Measurements from ENCODE around the gene RPS6KA2.

Gene RPS6KA2

DNA sequence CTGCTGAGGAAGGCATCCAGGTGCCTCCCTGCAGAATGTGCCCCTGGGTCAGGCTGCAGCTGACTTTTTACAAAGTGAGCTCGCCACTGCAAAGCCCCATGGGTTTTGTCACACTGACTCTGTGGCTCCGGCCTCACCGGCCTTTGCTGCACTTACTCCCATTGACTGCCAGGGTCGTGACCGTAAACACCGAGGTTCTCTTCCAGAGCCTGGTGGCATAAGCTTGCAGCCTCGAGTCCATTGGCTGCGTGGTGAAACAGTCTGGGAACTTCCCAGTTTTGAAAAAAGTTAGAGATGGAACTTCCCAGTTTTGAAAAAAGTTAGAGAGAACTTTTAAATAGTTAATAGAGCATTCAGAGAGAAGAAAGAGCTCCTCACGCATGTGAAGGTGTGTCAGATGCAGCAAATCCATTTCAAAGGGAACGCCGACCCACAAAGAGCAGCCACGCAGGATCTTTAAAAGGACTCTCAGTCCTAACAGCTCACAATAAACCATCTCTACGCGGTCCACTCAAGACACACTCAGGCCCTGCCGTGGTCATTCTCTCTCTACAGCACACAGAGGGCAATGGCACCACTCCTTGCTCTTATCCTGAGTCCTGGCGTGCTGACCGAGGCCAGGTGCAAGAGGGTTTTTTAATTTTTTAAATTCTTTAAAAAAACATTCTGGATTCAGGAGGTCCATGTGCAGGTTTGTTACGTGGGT lies 53.4 kb downstream of the RPS6KA2 start:
- no peak for DNase-seq (ENCODE audit: low read depth)

DNA sequence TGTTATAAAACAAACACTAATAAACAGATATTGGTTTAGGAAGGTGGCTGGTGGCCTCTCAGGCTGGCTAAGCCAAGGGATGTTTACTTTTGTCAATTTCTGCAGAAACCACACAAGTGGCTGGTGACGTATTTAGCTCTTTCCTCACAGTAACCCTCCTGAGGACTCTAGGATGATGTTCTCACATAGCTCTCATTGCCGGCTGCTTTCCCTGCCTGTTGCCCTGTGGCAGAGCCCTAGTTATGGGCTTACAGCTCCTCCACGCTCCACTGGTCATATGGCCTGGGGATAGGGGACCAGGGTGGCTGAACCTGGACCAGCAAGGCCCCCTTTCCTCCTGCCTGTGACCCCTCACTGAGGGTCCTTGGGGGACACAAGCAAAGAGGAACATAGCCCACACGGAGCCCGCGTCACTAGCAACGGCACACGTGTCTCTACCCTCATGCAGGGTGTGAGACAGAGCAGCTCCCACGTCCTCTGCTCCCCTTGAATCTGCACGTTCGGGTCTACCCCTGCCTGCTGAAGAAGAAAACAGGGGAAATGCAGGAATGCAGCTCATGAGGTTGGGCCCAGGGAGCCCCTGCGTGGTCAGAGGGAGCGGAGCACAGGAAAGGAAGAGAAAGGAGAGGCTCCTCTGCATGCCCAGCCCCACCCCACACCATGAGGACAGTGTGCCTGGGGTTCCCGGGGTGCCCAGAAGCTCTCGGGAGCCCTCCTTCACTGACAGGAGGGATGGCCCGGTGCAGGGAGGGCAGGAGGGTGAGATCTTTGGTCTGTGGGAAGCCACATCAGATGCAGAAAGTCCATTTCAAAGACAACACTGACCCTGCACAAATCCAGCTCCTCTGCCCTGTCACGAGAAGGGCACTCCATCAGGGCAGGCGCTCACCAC lies 54.4 kb downstream of the RPS6KA2 start:
- no peak for DNase-seq (ENCODE audit: low read depth)

DNA sequence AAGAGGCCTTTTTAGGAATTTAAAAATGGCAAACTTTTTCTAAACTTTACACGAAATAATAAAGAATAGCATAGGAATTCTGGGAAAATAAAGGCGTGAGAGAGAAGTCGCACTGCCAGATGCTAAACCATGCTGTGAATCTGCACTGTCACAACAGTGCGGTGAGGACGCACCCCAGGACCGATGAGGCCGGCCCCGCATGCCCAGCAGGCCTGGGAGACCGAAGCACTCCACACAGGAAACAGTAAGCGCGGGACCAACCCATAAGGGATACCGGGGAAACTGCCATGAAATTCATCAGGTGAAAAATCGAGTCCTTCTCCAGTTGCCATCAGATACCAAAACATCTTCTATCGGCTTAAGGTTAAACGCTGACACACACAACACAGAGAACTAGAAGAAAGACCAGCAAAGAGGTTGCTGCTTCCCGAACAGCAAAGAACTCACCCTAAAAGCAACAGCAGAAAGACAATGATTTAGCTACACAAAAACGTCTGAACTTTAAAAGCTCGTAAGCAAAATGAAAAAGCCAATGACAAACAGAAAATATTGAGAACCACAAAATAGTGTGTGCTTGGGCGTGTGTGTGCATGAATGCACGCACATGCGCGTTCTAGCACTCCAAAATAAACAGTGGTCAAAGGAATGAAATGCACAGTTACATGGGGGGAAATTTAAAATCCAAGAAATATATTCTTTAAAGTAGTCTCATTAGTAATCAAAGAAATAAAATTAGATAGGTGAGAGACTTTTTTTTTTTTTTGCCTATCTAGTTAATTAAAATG lies 55.9 kb downstream of the RPS6KA2 start:
- DNase-seq (ENCODE audit: low read depth) = no peak

DNA sequence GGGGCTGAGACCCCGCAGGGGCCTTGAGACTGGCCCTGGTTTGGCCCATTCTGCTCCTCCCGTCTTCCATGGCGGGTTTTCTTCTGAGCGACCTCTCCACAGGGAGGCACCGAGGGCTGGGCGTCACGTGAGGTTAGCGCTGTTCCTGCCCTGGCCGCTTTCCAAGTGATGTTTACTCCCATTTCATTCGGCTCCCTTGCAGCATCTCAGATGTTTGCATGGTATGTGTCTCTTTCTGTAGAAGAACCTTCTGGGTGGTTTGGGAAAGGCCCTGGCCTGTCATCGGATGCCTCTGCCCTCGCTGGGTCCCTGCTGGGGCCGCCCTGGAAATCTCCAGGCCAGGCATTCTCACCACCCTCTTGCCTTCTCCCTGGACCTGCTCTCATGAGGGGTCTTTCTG lies 57.8 kb downstream of the RPS6KA2 start:
- no peak for DNase-seq (ENCODE audit: low read depth)

- DNase-seq (ENCODE audit: low read depth) = no peak
Measured at GRCh38 chr6:166567813-166568212, 59.2 kb downstream of the RPS6KA2 start.

GRCh38 chr6:166567107-166567506 lies 59.9 kb downstream of the RPS6KA2 start:
- no peak for DNase-seq (ENCODE audit: low read depth)

GRCh38 chr6:166566026-166567011 lies 60.7 kb downstream of the RPS6KA2 start:
- no peak for DNase-seq (ENCODE audit: low read depth)

GRCh38 chr6:166565084-166565967 lies 61.7 kb downstream of the RPS6KA2 start:
- DNase-seq (ENCODE audit: low read depth) = no peak

- DNase-seq (ENCODE audit: low read depth) = no peak
Measured at GRCh38 chr6:166563805-166564204, 63.2 kb downstream of the RPS6KA2 start.

DNA sequence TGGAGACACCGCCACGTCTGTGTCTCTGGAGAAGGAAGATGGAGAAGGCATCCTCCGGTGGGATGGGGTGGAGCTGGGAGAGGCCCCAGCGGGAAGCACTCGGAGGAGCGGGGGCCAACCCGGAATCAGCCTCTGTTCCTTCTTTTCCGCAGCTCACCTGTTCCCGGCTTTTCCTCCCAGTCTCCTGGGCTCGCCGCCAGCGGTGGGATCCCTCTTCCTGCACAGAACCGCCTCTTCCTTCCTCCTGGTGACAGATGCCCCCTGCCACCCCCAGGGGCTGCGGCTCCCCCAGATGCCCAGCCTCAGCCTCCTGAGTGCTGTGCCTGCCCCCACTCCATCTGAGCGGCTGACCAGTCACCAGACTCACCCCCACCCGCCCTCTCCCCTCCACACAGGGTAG lies 63.9 kb downstream of the RPS6KA2 start:
- DNase-seq (ENCODE audit: low read depth) = no peak

- no peak for DNase-seq (ENCODE audit: low read depth)
Measured at GRCh38 chr6:166562726-166563125, 64.3 kb downstream of the RPS6KA2 start.

- no peak for DNase-seq (ENCODE audit: low read depth)
Measured at GRCh38 chr6:166561771-166562359, 65.2 kb downstream of the RPS6KA2 start.

DNA sequence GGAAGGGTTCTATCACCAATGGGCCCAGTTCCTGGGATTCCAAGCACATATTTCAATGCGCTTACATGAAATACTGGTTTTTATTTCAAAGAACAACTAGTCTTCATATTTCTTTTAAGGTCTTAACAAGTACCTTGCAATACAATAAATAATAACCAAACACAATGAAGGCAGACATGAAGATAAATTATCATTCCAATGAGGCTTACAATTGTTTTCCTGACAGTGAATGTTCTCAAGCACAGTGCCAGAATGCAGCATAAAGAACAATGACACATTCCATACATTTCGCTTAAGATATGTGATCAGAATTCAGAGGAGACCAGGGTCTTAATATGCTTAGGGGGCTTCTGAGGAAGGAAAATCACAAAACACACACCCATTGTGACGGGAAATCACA lies 66.8 kb downstream of the RPS6KA2 start:
- no peak for DNase-seq (ENCODE audit: low read depth)

DNA sequence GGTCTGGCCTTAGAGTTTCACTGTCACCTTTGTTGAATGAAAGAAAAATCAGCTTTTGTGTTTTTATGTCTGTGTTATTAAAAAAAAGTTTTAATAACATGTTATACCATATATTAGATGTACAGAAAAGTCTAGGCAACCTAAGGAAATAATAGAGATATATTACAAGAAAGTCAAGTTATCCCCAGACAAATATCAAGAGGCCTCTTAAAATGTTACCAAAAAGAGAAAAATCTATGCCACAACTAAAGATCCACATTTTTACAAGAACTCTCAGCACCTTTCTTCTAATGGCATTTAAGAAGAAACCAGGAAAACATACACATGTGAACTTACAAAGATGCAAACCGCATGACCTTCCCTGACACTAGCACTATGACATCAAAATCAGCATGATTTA lies 67.4 kb downstream of the RPS6KA2 start:
- no peak for DNase-seq (ENCODE audit: low read depth)

GRCh38 chr6:166559211-166559610 lies 67.8 kb downstream of the RPS6KA2 start:
- DNase-seq (ENCODE audit: low read depth) = no peak

DNA sequence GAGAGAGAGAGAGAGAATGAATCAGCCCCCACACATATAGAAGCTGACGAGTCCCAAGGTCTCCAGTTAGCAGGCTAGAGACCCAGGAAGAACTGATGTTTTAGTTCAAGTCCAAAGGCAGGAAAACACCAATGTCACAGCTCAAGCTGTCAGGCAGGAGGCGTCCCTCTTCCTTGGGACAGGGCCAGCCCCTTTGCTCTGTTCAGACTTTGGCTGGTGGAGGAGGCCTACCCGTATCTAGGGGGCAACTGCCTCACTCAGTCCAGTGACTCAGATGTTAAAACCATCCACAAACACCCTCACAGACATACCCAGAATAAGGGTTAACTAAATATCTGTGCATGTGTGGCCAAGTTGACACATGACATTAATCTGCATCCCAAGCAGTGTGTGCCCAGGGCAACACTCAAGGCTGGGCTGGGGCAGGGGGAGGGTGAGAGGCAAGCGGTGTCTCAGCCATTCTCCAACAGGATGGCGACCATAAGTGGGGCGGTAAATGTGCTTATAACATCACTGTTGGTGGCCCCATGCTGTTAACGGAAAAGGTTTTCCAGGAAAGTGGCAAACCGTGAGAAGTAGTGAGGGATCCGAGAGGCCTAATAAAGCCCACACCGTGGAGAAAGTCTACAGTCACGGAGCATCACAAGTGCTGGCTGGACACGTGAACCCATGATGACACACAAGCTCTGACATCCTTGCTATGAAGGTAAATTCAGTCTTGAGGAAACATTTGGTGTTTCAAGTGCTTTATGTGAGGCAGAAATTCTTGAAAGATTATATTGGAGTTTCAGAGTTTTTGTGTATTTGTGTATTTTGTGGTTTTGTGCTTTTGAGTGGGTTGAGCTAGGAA lies 68.7 kb downstream of the RPS6KA2 start:
- no peak for DNase-seq (ENCODE audit: low read depth)

- DNase-seq (ENCODE audit: low read depth) = no peak
Measured at GRCh38 chr6:166556863-166557322, 70.2 kb downstream of the RPS6KA2 start.

GRCh38 chr6:166556336-166556735 lies 70.7 kb downstream of the RPS6KA2 start:
- no peak for DNase-seq (ENCODE audit: low read depth)

GRCh38 chr6:166555086-166555485 lies 72.0 kb downstream of the RPS6KA2 start:
- DNase-seq (ENCODE audit: low read depth) = no peak
